C4-2B (cell line): ENCODE results near the gene ADAT3.

Experiments used
- H3K27ac ChIP-seq: fragments of 450-650 bp; 2 replicates; pipeline ENCODE4 v1.5.1; 2017
- CTCF ChIP-seq: fragments of 450-650 bp; conservative IDR thresholded peaks from 2 replicates; pipeline ENCODE4 v1.5.1; 2017; ENCODE audit warnings: mild to moderate bottlenecking
- ZFX ChIP-seq: fragments of 450-650 bp; IDR thresholded peaks from 2 replicates; pipeline ENCODE4 v1.6.1; 2017

The ADAT3 gene

GRCh38 chr19:1929021-1929742 lies 24.0 kb downstream of the ADAT3 start:
- no peak overlapping the region for H3K27ac ChIP-seq
- no peak for TF ChIP-seq ZFX
- peak; percentile 96 for TF ChIP-seq CTCF

GRCh38 chr19:1931445-1931844 lies 26.2 kb downstream of the ADAT3 start:
- H3K27ac ChIP-seq = no peak overlapping the region
- no peak for TF ChIP-seq CTCF
- TF ChIP-seq ZFX = no peak

DNA sequence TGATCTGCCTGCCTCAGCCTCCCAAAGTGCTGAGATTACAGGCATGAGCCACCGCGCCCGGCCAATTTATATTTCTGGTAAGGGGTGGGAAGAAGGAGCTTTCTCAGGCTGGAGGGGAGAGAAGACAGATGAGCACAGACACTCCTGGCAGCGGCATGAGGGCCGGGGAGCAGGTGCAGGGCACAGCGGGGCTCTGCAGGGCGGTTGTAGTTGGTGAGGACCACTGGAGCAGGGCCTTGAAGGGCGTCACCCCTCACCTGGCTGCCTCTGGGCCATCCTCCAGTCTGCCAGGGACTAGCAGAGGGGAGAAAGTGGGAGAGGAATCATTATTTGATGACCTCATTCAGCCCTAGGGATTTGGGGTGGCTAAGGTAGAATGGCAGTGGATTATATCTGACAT lies 27.2 kb downstream of the ADAT3 start:
- H3K27ac ChIP-seq = no peak overlapping the region
- no peak for TF ChIP-seq ZFX
- no peak for TF ChIP-seq CTCF

DNA sequence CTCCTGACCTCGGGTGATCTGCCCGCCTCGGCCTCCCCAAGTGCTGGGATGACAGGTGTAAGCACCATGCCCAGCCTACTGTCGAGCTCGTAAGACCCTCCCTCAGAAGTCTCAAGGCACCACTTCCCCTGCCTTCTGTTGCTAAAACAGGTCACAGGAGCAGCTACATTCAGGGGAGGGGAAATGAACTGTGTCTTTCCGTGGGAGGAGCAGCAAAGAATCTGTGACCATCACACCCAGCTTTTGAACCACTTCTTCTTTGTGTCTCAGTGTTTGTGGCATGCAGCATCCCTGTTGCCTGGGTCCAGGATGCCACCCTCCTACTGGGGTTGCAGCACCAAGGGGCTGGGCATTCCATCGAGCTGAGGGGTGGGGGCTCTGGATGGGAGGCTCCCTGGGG lies 28.0 kb downstream of the ADAT3 start:
- TF ChIP-seq CTCF (no peak), ZFX (no peak)
- H3K27ac ChIP-seq = no peak overlapping the region

GRCh38 chr19:1933942-1934341 lies 28.7 kb downstream of the ADAT3 start:
- TF ChIP-seq ZFX (no peak), CTCF (no peak)
- no peak overlapping the region for H3K27ac ChIP-seq

DNA sequence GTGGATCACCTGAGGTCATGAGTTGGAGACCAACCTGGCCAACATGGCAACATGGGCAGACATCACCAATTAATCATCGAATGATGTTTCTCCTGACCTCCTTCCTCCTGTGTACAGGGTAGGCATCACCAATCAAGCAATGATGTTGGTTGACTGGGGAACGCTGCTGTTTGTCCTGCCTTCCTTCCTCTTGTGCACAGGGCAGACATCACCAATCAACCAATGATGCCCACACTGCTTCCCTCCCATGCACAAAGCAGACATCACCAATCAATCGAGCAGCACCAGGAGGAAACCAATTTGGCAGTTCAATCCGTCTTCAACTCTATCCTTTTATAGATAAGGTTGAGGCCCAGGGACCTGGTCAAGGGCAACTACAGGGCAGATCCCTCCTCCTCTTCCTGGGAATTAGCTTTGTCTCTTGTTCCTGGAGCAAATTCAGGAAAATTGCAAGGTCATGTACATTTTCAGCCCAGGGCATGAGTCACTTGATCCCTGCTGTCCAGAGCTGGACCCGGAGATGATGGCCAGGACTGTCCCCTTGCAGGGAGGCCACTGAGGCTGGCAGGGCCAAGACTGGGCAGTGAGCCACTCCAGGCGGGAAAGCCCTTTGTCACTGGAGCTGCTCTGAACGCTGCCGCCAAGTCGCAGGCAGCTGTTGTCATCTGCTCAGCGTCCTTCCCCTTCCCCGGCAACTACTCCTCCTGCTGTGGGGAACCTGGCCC lies 30.4 kb downstream of the ADAT3 start:
- H3K27ac ChIP-seq = peak overlapping the region; percentile 7
- TF ChIP-seq CTCF (no peak), ZFX (no peak)

DNA sequence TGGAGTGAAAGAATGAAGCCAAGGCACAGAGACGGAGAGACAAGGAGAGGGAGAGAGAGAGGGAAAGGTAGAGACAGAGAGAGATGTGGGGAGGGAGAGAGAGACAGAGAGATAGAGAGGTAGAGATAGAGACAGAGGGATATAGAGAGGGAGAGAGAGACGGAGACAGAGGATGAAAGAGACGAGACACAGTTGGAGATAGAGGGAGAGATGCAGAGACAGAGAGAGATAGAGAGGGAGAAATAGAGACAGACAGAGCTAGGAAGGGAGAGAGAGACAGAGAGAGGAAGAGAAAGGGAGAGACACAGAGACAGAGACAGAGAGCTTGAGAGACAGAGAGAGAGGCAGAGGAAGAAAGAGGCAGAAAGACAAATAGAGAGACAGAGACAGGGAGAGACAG lies 31.2 kb downstream of the ADAT3 start:
- TF ChIP-seq CTCF (no peak), ZFX (no peak)
- H3K27ac ChIP-seq = no peak overlapping the region
